HG02884 (cell line): ENCODE results near the gene VIPR1.

Experiments used
- ATAC-seq: cut with Tn5 transposase; IDR thresholded peaks from one replicate; pipeline ENCODE4 v1.9.1; 2021; ENCODE audit warnings: mild to moderate bottlenecking, moderate library complexity; ENCODE audit not compliant: unreplicated experiment

VIPR1 gene

DNA sequence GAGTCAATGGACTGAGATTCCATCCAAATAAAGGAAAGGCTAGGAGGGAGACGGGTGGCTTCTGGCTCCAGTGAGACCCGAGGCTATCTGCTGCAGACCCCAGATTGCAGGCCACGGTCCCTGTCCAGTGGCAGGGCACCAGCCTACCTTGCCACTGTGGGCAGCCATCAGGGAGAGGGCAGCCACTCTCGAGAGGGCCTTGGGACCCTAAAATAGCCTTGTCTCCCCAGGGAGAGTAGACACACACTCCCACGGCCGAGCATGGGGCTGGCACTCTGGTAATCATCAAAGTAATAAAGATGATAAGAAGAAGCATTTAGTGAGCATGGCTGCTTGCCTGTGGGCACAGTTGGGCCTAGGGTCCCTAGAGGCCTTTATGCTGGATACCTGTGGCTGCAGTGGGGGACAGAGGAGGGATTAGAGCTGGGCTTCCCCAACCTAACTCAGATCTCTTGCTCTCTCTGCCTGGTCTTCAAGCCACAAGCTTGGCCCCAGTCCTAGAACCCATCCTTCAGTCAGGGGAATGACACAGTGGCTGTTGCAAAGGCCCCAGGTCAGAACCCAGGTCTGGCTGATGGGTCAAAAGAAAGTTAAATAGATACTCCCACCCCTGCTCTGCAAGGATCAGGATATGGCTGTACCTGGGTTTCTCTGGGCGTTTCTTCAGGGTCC is 9.2 kb upstream of the VIPR1 start:
- no peak for ATAC-seq

DNA sequence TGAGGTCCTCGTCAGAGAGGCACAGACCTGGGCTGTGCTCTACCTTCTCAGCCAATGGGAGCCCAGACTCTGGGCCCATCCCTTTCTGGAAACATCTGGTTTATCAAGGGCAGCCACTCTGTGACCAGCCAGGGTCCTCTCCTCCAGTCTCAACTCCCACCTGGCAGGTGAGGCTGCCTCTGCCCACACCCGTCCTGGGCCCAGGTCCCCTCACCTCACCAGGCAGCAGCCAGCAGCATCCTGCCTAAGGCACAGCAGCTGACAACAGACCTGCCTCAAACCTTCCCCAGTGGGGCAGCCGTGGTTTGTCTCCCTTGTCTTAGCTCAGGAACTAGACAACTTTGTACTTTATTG is 8.7 kb upstream of the VIPR1 start:
- no peak for ATAC-seq

DNA sequence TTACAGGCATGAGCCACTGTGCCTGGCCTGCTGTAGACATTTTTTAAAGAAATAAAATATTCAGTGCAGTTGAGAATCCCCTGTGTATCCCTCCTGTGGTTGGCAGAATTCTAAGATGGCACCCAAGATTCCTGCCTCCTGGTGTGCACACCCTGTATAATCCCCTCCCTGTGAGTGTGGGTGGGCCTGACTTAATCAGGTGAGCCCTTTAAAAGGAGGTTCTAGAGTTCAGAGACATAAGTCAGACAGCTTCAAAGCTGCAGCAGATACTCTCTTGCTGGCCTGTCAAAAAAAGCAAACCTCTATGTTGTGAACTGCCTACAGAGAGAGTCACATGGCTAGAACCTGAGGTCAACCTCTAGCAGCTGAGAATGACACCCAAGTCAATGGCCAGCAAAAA is 7.0 kb upstream of the VIPR1 start:
- ATAC-seq = no peak

DNA sequence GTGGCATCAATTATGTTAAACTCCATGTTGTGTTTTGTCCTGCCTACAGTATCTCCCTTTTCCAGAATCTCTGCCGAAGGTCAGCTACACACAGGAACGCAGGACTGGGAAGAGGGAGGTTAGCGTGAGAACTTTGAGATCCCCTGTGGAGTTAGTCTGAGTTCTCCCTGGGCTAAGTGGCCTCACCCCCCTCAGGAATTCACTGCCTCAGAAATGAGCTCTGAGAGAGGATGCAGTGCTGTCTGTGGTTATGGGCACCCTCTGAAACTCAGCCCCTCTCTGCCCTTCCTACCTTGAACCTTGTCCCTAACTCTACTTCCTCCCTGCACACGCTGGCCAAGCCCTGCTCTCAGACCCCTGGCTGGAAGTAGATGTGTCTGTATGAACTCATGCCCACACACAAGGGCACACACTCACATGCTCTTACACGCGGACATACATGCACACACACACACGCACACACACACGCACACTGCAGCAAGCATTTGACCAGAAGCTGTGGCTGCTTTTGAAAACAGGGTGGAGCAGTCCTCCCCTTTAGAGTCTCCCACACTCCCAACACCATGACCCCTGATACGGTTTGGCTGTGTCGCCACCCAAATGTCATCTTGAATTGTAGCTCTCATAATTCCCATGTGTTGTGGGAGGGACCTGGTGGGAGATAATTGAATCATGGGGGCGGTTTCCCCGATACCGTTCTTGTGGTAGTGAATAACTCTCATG is 5.3 kb upstream of the VIPR1 start:
- ATAC-seq = no peak

DNA sequence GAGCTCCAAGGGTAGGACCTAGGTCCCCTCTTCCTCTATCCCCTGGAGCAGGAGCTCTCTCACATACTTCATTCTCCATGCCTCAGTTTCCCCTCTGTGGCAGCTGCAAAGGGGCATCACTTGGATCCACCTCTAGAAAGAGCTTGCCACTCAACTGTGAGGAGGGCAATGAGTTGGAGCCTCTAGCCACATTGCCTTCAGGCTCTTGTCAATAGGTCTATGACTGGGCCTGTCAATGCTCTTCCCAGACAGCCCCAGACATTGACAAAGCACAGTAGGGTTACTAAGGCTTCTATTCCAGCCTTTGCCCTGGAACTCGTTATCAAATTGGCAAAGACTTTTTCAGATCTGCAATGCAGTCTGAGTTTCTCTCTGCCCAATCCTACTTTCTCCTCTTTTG is 4.4 kb upstream of the VIPR1 start:
- ATAC-seq = no peak

DNA sequence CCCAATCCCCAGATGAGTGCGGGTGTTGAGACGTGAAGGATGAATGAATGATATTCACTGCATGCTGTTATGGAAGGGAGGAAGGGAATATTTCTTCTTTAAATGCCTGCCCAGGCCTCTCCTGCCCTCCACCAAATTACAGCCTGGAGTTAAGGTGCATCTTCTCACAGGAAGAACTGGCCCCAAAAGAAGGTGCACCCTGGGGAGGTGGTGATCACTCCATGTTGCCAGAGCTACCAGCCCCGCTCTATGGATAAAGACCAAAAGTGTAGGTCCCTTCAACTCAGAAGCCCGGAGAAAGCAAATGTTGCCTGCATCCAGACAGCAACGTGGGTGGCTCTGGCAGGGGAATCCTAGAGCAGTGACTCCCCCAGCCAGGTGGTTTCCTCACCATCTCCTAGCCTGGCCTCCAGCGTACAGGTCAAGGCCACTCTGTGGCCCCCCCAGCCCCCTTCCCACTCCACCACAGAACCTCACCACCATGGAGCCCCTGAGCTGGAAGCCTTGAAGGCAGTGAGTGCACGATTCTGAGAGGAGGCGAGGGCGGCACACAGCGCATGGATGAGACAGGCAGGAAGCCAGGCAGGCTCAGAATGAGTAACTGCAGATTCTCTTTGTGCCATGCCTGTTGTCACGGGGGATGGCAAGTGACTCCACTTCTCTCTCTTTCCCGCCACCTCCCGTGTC is 3.5 kb upstream of the VIPR1 start:
- ATAC-seq = no peak

DNA sequence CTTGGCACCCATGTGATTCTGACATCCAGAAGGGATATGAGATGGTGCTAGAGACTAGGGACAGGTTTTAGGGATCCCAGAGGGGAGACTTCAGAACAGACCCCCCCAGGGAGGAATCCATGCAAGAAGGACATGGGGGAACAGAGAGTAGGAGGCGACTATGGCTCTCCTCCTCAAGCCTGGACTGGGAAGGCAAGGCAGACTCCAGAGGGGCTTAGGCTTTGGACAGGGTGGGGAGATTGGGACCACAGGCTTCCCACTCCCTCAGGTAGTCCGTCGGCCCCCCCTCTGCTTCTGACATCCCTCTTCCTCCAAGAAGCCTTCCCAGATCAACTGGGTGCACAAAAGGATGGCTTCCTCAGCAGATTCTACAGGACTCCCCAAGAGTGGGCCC is 3.0 kb upstream of the VIPR1 start:
- no peak for ATAC-seq

DNA sequence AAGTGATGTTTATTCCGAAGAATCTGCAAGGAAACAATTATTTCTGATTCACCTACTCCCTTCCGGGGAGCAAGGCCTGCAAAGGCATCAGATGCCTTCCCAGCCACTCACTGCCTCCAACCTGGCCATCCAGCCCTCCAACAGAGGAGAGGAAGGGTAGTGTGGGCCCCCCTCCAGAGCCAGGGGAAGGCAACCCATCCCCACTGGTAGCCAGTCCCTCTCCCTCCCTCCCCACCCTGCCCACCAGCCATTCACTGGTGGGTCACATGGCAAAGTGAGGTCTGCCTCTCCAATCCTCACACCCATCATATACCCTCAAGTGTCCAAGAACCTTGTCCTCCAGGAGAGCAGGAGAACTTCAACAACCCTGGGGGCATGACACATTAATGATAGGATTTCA is 2.4 kb upstream of the VIPR1 start:
- no peak for ATAC-seq

DNA sequence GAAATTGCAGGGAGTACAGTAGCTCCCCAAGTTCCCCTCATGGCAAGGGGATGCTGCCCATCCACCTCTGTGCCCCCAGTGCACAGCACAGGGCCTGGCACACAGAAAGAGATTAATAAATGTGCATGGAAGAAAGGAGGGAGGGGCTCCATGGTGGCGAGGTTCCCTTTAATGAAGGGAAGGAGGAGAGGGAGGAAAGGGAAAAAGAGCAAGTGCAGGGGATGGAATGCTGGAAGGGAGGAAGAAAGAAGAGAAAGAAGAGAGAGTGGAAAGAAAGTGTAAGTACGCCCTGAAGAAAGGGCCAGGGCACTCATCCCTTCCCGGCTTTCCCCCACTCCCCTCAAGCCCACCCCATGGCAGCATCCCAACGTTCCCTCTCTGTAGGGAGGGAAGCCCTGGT is 1.5 kb upstream of the VIPR1 start:
- ATAC-seq = no peak

DNA sequence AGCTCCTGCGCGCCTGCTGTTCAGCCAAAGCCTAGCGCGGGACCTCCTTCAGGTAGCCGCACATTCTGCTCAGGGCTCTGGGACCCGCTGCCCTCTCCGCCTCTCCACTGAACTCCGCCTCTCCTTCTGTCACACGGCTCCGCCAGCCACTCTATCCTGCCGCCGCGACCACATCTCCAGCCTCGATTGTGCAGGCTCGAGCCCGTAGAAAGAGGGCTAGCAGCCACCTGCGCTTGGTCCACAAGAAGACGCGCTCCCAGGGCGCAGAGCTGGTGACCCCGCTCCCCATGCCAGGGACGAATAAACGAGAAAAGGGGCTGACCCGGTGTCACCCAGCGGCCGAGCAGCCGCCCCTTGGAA is 1.1 kb upstream of the VIPR1 start:
- ATAC-seq = no peak

DNA sequence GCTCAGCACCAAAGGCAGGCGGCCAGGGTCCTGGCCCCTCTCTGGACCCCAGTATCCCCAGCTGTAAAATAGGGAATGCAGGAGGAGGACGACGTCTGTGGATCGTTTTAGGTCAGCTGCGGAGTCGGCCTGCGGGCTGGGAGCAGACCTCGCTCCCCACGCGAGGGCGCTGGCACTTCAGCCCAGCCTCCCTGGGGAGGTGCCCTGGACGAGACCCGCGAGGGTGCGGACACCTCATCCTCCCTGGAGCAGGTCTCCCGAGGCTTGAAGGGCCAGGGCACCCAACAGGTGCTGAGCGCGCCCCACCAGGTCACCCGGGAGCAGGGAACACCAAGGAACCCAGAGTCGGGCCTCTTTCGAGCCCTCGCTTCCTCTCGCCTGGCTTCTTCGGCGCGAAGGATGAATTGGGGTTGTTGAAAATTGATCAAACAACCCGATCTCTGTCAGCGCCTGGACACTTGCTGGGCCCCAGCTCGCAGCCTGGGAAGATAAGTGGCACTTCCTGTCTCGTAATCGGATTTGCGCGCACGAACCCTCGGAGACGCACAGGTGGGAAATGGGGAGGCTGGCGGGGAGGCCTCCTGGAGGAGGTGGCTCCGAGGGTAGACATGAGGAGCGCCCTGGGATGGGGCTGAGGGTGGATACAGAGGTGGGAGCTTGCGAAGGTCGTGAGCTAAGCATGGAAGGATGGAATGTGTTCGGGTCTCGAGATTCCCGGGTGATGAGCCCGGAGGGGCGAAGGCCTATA is 588 bp upstream of the VIPR1 start:
- no peak for ATAC-seq

DNA sequence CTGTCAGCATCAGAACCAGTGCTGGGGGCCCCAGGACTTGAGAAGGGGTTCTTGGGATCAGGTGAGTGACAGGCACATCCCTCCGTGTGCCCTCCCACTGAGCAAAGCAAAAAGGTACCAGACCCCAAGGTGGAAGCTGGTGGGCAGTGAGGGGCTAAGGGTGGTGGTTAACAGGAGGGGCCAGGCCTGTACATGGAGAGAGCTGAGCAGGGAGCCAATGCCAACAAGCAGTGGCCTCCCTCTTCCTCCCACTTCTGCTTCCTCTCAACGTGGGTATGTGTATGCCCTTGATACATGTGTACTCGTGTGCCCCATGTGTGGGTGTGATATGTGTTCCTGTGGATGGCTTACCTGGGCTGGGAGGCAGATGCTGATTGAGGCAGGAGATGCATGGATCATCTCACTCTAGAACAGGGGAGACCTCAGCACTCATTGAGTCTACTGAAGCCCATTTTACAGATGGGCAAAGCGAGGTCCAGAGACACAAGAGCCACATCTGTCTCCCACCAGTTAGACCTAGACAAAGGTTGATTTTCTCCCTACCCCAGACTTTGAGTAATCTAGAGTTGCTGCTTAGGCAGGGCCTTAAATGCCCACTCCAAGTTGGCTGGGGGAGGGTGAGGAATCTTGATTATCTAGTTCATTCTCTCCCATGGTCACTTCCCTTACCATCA is 945 bp downstream of the VIPR1 start:
- ATAC-seq = no peak

DNA sequence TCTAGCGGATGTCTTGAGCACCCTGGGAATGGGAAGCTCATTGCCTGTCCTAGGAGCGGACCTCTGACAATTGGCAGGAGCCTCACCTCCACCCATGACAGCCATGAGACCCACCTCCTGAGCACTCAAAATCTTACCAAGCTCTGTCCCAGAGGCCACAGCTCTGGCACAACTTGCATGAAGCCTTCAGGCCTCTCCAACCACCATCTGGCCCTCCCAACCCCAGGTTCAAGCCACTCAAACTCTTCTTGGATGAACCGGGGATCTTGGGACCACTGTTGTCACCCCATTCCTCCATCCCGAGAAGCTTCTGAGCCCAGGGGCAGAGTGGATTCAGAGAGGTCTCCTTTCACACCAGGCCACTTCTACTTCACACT is 1.5 kb downstream of the VIPR1 start:
- no peak for ATAC-seq

DNA sequence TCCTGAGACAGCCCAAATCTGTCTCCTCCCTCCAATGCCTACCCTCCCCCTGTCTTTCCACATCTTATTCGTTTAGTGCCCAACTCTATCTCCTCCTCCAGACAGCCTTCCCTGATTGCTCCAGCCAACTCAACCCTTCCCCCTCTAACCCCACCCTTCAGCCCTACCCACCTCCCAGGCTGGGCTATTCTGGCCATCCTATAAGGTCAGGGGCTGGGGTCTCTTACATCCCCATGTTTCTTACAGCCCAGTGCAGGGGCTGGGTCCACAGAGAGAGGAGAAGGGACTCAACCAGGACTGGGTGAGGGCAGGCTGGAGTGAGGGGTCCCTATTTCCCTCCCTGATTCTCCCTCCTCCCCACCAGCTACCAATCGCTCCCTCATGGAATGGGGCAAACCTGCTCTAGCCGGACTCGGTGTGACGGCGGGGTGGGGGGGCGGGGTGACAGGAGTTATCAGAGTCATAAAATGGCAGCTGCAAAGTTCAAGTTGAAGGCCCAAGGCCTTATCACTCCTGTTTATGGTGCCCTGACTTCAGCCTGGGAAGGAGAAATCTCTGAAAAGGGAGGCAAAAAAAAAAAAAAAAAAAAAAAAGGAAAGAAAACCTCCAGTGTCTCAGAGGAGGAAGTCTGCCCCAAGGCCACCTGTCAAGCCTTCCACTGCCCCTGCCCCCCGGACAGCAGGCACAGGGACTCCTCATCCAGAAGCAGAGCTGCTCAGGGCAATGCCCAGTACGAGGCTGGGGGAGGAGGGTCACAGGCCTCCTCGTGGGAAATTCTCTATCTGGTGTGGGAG is 2.1 kb downstream of the VIPR1 start:
- ATAC-seq = no peak

DNA sequence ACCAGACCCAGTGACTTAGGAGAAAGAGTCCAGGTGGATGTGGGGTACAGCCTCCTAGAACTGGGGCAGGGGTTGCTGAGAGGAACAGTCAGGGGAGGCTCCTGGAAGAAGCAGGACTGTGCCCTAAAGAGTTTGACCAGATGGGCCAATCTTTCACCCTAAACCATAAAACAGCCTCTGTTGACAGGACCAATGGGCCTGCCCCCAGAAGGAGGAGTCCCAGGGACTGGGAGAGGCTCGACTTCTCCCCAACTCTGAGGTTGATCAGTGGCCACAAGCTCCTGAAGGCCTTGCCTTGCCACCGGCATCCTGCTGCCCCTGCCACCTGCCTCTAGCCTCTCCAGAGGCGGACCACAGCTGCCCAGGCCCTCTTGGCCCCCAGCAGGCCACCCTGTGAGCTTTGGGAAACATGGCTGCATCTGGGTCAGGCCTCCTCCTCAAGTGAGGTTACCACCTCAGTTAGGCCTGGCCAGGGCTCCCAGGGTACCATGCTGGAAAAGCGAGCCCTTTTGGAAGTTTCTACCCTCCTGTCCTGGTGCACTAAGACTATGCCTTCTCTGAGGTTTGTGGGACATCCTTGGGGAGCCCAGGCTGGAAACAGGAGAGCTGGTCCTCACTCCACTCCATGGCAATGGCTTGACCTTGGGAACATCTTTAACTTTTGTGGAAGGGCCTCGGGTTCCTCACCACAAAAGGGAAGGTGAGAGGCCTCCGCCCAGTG is 2.8 kb downstream of the VIPR1 start:
- no peak for ATAC-seq

DNA sequence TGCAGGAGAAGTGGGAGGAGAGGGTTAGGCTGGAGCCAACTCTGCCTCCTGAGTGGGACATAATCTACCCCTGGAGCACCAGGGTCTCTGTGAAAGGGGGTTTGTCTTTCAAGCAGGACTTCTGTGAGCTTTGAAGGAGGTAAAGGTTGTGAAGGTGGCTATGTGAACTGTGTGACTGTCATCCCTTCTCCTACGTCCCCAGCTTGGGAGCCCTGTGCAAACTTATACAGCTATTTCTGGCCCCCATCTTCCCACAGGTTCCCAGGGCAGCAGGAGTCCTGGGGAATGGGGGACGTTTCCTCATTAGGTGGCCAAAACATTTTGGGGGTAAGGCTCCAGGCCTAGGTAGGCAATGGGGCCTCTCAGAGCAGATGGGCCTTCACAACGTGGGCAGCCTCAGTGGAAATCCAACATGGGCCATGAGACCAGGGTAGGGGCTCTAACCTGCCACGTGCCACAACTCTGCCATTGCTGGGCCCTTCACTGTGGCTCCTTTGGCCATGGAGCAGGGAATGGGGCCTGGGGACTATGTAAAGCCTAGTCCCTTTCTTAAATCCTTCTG is 3.5 kb downstream of the VIPR1 start:
- ATAC-seq = no peak

DNA sequence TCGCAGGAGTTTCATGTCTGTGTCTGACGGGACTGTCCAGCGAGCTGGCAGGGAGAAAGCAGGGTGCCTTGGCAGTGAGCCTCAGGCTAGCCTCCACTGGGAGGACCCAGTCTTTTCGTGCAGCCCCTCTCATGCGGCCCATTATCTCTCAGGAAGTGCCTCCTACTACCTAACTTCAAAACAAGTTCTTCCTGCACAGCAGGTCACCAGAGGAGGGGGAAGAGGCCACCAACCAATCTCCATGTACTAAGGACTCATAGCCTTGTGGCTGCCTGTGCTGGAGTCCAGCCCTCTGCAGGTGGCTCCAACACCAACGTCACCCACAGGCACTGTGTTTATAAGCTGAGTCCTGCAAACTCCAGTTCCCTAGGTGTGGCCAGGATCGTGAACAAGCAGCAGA is 4.8 kb downstream of the VIPR1 start:
- no peak for ATAC-seq

DNA sequence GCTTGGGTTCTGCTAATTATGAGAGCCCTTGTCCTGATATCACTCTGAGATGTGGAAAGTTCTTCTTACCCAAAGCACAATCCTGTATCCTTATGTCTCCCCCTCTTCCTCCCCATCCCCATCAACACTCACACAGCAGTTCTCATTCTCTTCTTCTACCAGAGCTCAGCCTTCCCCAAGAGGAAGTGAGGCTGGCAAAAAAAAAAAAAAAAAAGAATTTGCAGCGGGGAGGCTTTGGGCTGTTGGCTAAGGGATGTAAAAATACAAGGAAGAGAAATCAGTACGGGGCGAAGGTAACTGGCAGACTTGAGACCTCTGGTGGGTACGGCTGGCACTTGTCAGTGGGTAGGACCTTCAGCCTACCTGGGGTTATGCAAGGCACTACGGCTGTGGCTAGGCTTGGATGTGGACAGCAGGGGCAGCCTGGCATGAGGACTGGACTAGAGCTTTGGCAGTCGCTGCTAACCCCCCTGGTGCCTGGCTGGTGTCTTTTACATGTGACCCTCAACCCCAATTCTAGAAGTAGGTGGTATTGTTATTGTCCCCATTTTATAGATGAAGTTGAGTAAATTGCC is 5.4 kb downstream of the VIPR1 start:
- no peak for ATAC-seq

DNA sequence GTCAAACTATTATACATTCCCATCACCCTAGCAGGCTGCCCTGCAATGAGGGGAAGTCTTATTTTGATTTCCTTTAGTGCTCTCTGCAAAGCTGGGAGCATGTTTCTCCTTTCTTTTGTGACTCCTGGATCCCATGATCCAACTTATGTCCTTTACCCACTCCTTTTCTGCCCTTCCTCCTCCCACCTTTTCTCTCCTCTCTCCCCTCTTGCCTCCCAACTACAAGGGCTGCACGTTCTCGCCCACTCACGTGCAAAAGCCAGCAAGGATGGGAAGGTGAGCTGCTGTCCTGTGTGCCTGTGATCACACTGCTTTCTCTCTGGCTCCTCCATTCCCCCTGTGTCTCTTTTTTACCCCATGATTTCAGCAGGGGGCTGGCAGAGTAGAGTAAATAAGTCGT is 6.1 kb downstream of the VIPR1 start:
- ATAC-seq = no peak
